OCI-LY7 (cell line): Measurements from ENCODE around the gene TMEM51. TPM values are rescaled to one million over a fixed set of nuclear protein-coding genes. Genes with fewer than 3 reads are reported as not detected.

Experiments used
- BruUV-seq: library from RNA; stranded (reverse); fragments of 400-500 nt; replicated peaks from 2 replicates; lab custom pipeline; 2021; lab: Mats Ljungman, UMichigan
- CTCF ChIA-PET: fragments of 300-600 bp; sonication (Branson Sonifier 250); formaldehyde crosslinking; loops from one replicate; lab custom pipeline; 2022; ENCODE audit warnings: antibody characterized with exemption; ENCODE audit not compliant: unreplicated experiment; lab: Charles Lee
- POLR2A ChIA-PET: fragments of 300-600 bp; sonication (Branson Sonifier 250); formaldehyde crosslinking; loops from one replicate; lab custom pipeline; 2022; ENCODE audit warnings: antibody characterized with exemption; lab: Charles Lee
- DNase-seq: peaks from one replicate; pipeline ENCODE4 v3.0.0-alpha.2; 2015; ENCODE audit warnings: low spot score
- H2AFZ ChIP-seq: fragments of 200-600 bp; sonication (generic), shearing (Covaris generic); 2 replicates; pipeline ENCODE4 v1.6.1; 2014; ENCODE audit warnings: mild to moderate bottlenecking, antibody characterized with exemption, low read length, moderate library complexity
- H3K27ac ChIP-seq: fragments of 200-600 bp; sonication (generic); 2 replicates; pipeline ENCODE4 v1.5.1; 2014; ENCODE audit warnings: mixed run types, low read depth, mild to moderate bottlenecking, moderate library complexity, low read length, inconsistent platforms; ENCODE audit not compliant: poor library complexity, severe bottlenecking
- H3K36me3 ChIP-seq: fragments of 200-600 bp; sonication (generic); 2 replicates; pipeline ENCODE4 v1.6.1; 2014; ENCODE audit warnings: mild to moderate bottlenecking, antibody characterized with exemption, low read length, moderate library complexity, mixed read lengths; ENCODE audit not compliant: insufficient read depth
- H3K4me1 ChIP-seq: fragments of 200-600 bp; sonication (generic); 2 replicates; pipeline ENCODE4 v1.5.1; 2014; ENCODE audit warnings: mild to moderate bottlenecking, low read length; ENCODE audit not compliant: insufficient read depth, poor library complexity, severe bottlenecking
- H3K4me2 ChIP-seq: fragments of 200-600 bp; sonication (generic); 2 replicates; pipeline ENCODE4 v1.6.1; 2014; ENCODE audit warnings: mild to moderate bottlenecking, low read length
- H3K4me3 ChIP-seq: fragments of 200-600 bp; sonication (generic); 2 replicates; pipeline ENCODE4 v1.5.1; 2014; ENCODE audit warnings: mild to moderate bottlenecking, low read depth, low read length; ENCODE audit not compliant: poor library complexity, severe bottlenecking
- H3K79me2 ChIP-seq: fragments of 200-600 bp; sonication (generic); 2 replicates; pipeline ENCODE4 v1.6.1; 2016; ENCODE audit warnings: low read depth, mild to moderate bottlenecking, low read length, moderate library complexity, mixed read lengths; ENCODE audit not compliant: insufficient read depth
- H3K9me2 ChIP-seq: fragments of 200-600 bp; sonication (generic); 2 replicates; pipeline ENCODE4 v1.6.1; 2016; ENCODE audit warnings: mild to moderate bottlenecking, low read length, mixed read lengths; ENCODE audit not compliant: insufficient read depth
- H3K9me3 ChIP-seq: fragments of 200-600 bp; sonication (generic); 2 replicates; pipeline ENCODE4 v1.6.1; 2014; ENCODE audit warnings: mild to moderate bottlenecking, mixed run types, low read length, mixed read lengths
- H4K20me1 ChIP-seq: fragments of 200-600 bp; sonication (generic); 2 replicates; pipeline ENCODE4 v1.6.1; 2014; ENCODE audit warnings: mild to moderate bottlenecking, antibody characterized with exemption, low read length, moderate library complexity, mixed read lengths; ENCODE audit not compliant: insufficient read depth
- CTCF ChIP-seq: fragments of 200-600 bp; sonication (generic); conservative IDR thresholded peaks from 2 replicates; pipeline ENCODE4 v1.5.1; 2014; ENCODE audit warnings: mild to moderate bottlenecking, antibody characterized with exemption, low read length, moderate library complexity, mixed read lengths
- EZH2phosphoT487 ChIP-seq: fragments of 200-600 bp; sonication (generic); IDR thresholded peaks from 2 replicates; pipeline ENCODE4 v1.6.1; 2018; ENCODE audit warnings: low read depth, borderline replicate concordance, mild to moderate bottlenecking, mixed run types, antibody characterized with exemption, low read length, moderate library complexity, mixed read lengths
- intact Hi-C: fragments of 100-400 bp; cut with micrococcal nuclease; formaldehyde crosslinking; loops from one replicate; pipeline ENCODE4 v1.10.0; 2022; ENCODE audit not compliant: unreplicated experiment
- total RNA-seq, 2 experiments: library from RNA; depleted of rRNA in 1 of 2; stranded (reverse); fragments of >200 nt in 1 of 2; shearing (Covaris generic) in 1 of 2; gene quantifications; 2 replicates each; pipeline ENCODE4 v1.2.3, GENCODE V29; 2014 to 2022

TMEM51 gene
- total RNA-seq, 2 experiments from 2014 or later = not detected

GRCh38 chr1:15238789-15239188 lies 85.2 kb downstream of the TMEM51 start:
- Histone ChIP-seq H3K4me3 (no peak overlapping the region), H3K79me2 (no peaks in the 10 kb centered on the region), H3K9me3 (no peaks in the 10 kb centered on the region), H3K36me3 (no peaks in the 10 kb centered on the region), H2AFZ (no peak overlapping the region), H3K9me2 (no peaks in the 10 kb centered on the region), H3K4me1 (no peaks in the 10 kb centered on the region), H3K4me2 (no peak overlapping the region), H4K20me1 (no peaks in the 10 kb centered on the region), H3K27ac (no peak overlapping the region)
- ChIA-PET POLR2A (no interaction called here), CTCF (no interaction called here)
- intact Hi-C loops = no loop called here
- no peak for DNase-seq
- BruUV-seq = no TSS peak
- no peak for TF ChIP-seq CTCF
- no peak for TF ChIP-seq EZH2phosphoT487

- Histone ChIP-seq H4K20me1 (no peaks in the 10 kb centered on the region), H3K9me3 (no peaks in the 10 kb centered on the region), H3K4me2 (no peak overlapping the region), H3K4me3 (no peak overlapping the region), H3K27ac (no peak overlapping the region), H3K36me3 (no peaks in the 10 kb centered on the region), H2AFZ (no peak overlapping the region), H3K9me2 (no peaks in the 10 kb centered on the region), H3K4me1 (no peaks in the 10 kb centered on the region), H3K79me2 (no peaks in the 10 kb centered on the region)
- POLR2A ChIA-PET = no interaction called here
- TF ChIP-seq CTCF (no peak), EZH2phosphoT487 (no peak)
- CTCF ChIA-PET = no interaction called here
- intact Hi-C loops = no loop called here
- no peak for DNase-seq
- no TSS peak for BruUV-seq
Measured at GRCh38 chr1:15242766-15243165, 89.2 kb downstream of the TMEM51 start.

- POLR2A ChIA-PET = no interaction called here
- H3K4me2 ChIP-seq = no peak overlapping the region
Measured at GRCh38 chr1:15243275-15244043, 89.9 kb downstream of the TMEM51 start.

More at GRCh38 chr1:15243275-15244043, 89.9 kb downstream of the TMEM51 start:
- Histone ChIP-seq H2AFZ (no peak overlapping the region), H3K9me2 (no peaks in the 10 kb centered on the region), H3K9me3 (no peaks in the 10 kb centered on the region), H3K36me3 (no peaks in the 10 kb centered on the region), H3K27ac (no peak overlapping the region), H3K79me2 (no peaks in the 10 kb centered on the region), H3K4me3 (no peak overlapping the region), H3K4me1 (no peaks in the 10 kb centered on the region), H4K20me1 (no peaks in the 10 kb centered on the region)
- TF ChIP-seq CTCF (no peak), EZH2phosphoT487 (no peak)
- no peak for DNase-seq
- BruUV-seq = no TSS peak
- intact Hi-C loops = no loop called here
- CTCF ChIA-PET = no interaction called here
